Gastroesophageal sphincter (tissue), 4 donors: ENCODE data around the gene KDM1A. TPM values are rescaled to one million over a fixed set of nuclear protein-coding genes. Genes with fewer than 3 reads are reported as not detected.

ENCODE experiments used
- ATAC-seq: fragments of 150-250 bp; one replicate; pipeline ENCODE4 v1.9.1; 2016; ENCODE audit warnings: mild to moderate bottlenecking, moderate library complexity
- H3K27ac ChIP-seq, 4 donors: fragments of 200-600 bp; sonication (generic) in 3 of 4; 1 replicate in 3 of 4; 2 replicates in 1 of 4; pipeline ENCODE4 v1.5.1; 2016 to 2019
- H3K27me3 ChIP-seq: fragments of 200-600 bp; sonication (generic); one replicate; pipeline ENCODE4 v1.5.1; 2019
- H3K36me3 ChIP-seq, 2 donors: fragments of 200-600 bp; sonication (generic); one replicate each; pipeline ENCODE4 v1.5.1; 2019; ENCODE audit warnings: control low read depth in 1 of 2
- H3K4me1 ChIP-seq, 3 donors: fragments of 200-600 bp; sonication (generic); 1 replicate in 2 of 3; 2 replicates in 1 of 3; pipeline ENCODE4 v1.5.1; 2016 to 2019; ENCODE audit warnings: control low read depth in 2 of 3
- H3K4me3 ChIP-seq, 2 donors: fragments of 200-600 bp; sonication (generic); one replicate each; pipeline ENCODE4 v1.5.1; 2019; ENCODE audit warnings: mild to moderate bottlenecking in 1 of 2, moderate library complexity in 1 of 2
- H3K9me3 ChIP-seq, 3 donors: fragments of 200-600 bp; sonication (generic); one replicate each; pipeline ENCODE4 v1.5.1; 2017 to 2019; ENCODE audit warnings: control low read depth in 2 of 3
- CTCF ChIP-seq, 4 experiments: fragments of 200-600 bp in 2 of 4; fragments of 450-650 bp in 2 of 4; sonication (generic) in 1 of 4; IDR thresholded peaks; one replicate each; pipeline ENCODE4 v1.5.1; 2017 to 2019; ENCODE audit warnings: antibody characterized with exemption in 4 of 4, mild to moderate bottlenecking in 2 of 4, moderate library complexity in 2 of 4
- EP300 ChIP-seq: sonication (generic); formaldehyde crosslinking; IDR thresholded peaks from one replicate; pipeline ENCODE4 v1.6.1; 2017; ENCODE audit warnings: antibody characterized with exemption, mild to moderate bottlenecking
- POLR2A ChIP-seq, 2 donors: fragments of 450-650 bp; IDR thresholded peaks; one replicate each; pipeline ENCODE4 v1.6.1; 2017; ENCODE audit warnings: antibody characterized with exemption in 2 of 2, mild to moderate bottlenecking in 2 of 2, moderate library complexity in 1 of 2
- POLR2AphosphoS5 ChIP-seq: sonication (generic); formaldehyde crosslinking; IDR thresholded peaks from one replicate; pipeline ENCODE4 v1.6.1; 2017; ENCODE audit warnings: antibody characterized with exemption
- WGBS, 2 donors: methylation state at CpG; one replicate each; pipeline ENCODE4 v1.1.5; 2018; ENCODE audit warnings: low coverage in 1 of 2; 5-methylcytosine and 5-hydroxymethylcytosine counted together
- total RNA-seq, 4 donors: library from RNA; depleted of rRNA; stranded (reverse); fragments of >200 nt; gene quantifications; one replicate each; pipeline ENCODE4 v1.1.0, GENCODE V29; 2016

Gene KDM1A
- total RNA-seq, 4 donors from 2014 or later = 48.9 to 62.4 (median 54.6) TPM

GRCh38 chr1:23108918-23109533 is 89.8 kb downstream of the KDM1A start:
- Histone ChIP-seq H3K36me3 (peaks cover 0 to 27% of the 10 kb centered on the region in 2 donors), H3K9me3 (no peaks in the 10 kb centered on the region), H3K27me3 (no peaks in the 10 kb centered on the region), H3K27ac (no peak overlapping the region), H3K4me1 (peaks cover 0 to 31% (median 3%) of the 10 kb centered on the region in 3 donors), H3K4me3 (no peak overlapping the region)
- WGBS, 2 donors = 76 to 79% methylated on average over 4 of the region's 4 CpGs
- TF ChIP-seq POLR2A (IDR thresholded peaks at IDR 0.05) = no peak
- no peak for TF ChIP-seq POLR2AphosphoS5
- TF ChIP-seq CTCF (IDR thresholded peaks at IDR 0.05) = no peak
- no peak for ATAC-seq

GRCh38 chr1:23110391-23110790 is 91.1 kb downstream of the KDM1A start:
- ATAC-seq = no peak
- 85 to 100% methylated on average over 2 to 3 of the region's 5 CpGs for WGBS, 2 donors

GRCh38 chr1:23111600-23112535 is 92.6 kb downstream of the KDM1A start:
- no peak for ATAC-seq
- TF ChIP-seq EP300 = no peak
- TF ChIP-seq CTCF (IDR thresholded peaks at IDR 0.05) = no peak
- no peak for TF ChIP-seq POLR2A (IDR thresholded peaks at IDR 0.05)
- no peak for TF ChIP-seq POLR2AphosphoS5
- H3K4me3 ChIP-seq = no peak overlapping the region
- H3K4me1 ChIP-seq = peaks cover 0 to 56% (median 9%) of the 10 kb centered on the region in 3 donors
- 63 to 81% methylated on average over 5 to 6 of the region's 6 CpGs for WGBS, 2 donors
- no peak overlapping the region for H3K27ac ChIP-seq
- no peaks in the 10 kb centered on the region for H3K27me3 ChIP-seq
- no peaks in the 10 kb centered on the region for H3K9me3 ChIP-seq
- peaks cover 0 to 21% of the 10 kb centered on the region in 2 donors for H3K36me3 ChIP-seq

More at GRCh38 chr1:23110391-23110790, 91.1 kb downstream of the KDM1A start:
- no peak overlapping the region for H3K4me3 ChIP-seq
- H3K36me3 ChIP-seq = peaks cover 0 to 27% of the 10 kb centered on the region in 2 donors
- no peak overlapping the region for H3K27ac ChIP-seq
- no peaks in the 10 kb centered on the region for H3K27me3 ChIP-seq
- H3K9me3 ChIP-seq = no peaks in the 10 kb centered on the region
- no peak for TF ChIP-seq EP300
- no peak for TF ChIP-seq POLR2A (IDR thresholded peaks at IDR 0.05)
- TF ChIP-seq POLR2AphosphoS5 = no peak
- H3K4me1 ChIP-seq = peaks cover 0 to 44% (median 9%) of the 10 kb centered on the region in 3 donors

- no peak overlapping the region for H3K4me3 ChIP-seq
- no peak for ATAC-seq
- H3K27me3 ChIP-seq = no peaks in the 10 kb centered on the region
- H3K36me3 ChIP-seq = no peaks in the 10 kb centered on the region
- 57 to 63% methylated on average over 4 to 6 of the region's 6 CpGs for WGBS, 2 donors
- TF ChIP-seq EP300 = no peak
- TF ChIP-seq POLR2A (IDR thresholded peaks at IDR 0.05) = no peak
- TF ChIP-seq CTCF (IDR thresholded peaks at IDR 0.05) = no peak
- TF ChIP-seq POLR2AphosphoS5 = no peak
- H3K4me1 ChIP-seq = peaks cover 3 to 76% (median 13%) of the 10 kb centered on the region in 3 donors
- H3K9me3 ChIP-seq = no peaks in the 10 kb centered on the region
- peak overlapping the region in 1 of 4 donors; percentile 35 for H3K27ac ChIP-seq
Measured at GRCh38 chr1:23114424-23115079, 95.3 kb downstream of the KDM1A start.

- H3K4me1 ChIP-seq = peaks cover 3 to 87% (median 13%) of the 10 kb centered on the region in 3 donors
Measured at GRCh38 chr1:23116216-23116836, 97.1 kb downstream of the KDM1A start.

More at GRCh38 chr1:23116216-23116836, 97.1 kb downstream of the KDM1A start:
- Histone ChIP-seq H3K27me3 (no peaks in the 10 kb centered on the region), H3K27ac (no peak overlapping the region), H3K36me3 (no peaks in the 10 kb centered on the region), H3K9me3 (no peaks in the 10 kb centered on the region), H3K4me3 (no peak overlapping the region)
- ATAC-seq = no peak
- 72 to 85% methylated on average over 2 to 6 of the region's 6 CpGs for WGBS, 2 donors
- TF ChIP-seq EP300 (no peak), POLR2AphosphoS5 (no peak), POLR2A (IDR thresholded peaks at IDR 0.05) (no peak), CTCF (IDR thresholded peaks at IDR 0.05) (no peak)
